SK-N-MC (cell line): ENCODE data around the gene BCAS3.

Source experiments
- EZH2 ChIP-seq: fragments of 200-600 bp; sonication (generic); IDR thresholded peaks from one replicate; pipeline ENCODE4 v1.6.1; 2017; ENCODE audit warnings: antibody characterized with exemption
- POLR2AphosphoS5 ChIP-seq: IDR thresholded peaks from 2 replicates; pipeline ENCODE4 v1.6.1; 2012; ENCODE audit warnings: mild to moderate bottlenecking, low read depth, low read length, borderline replicate concordance

GRCh38 chr17:60671482-60671881 lies 6.2 kb upstream of the BCAS3 start:
- no peak for TF ChIP-seq EZH2
- TF ChIP-seq POLR2AphosphoS5, result no peak
